ENCODE results near the gene BRME1.

The BRME1 gene

GRCh38 chr19:13908674-13909073, 2.8 kb upstream of the BRME1 start:
- no peaks in the 10 kb centered on the region; the same call in 1 of the 2 replicates for H3K4me1 ChIP-seq (ENCODE audit: control insufficient read depth, insufficient read depth, low read length)
- H3K27ac ChIP-seq (ENCODE audit: extremely low read depth, low read depth, low read length), result no peak overlapping the region
- POLR2A ChIA-PET, result interaction anchor here (0.7 kb wide), 1 partner anchor 975 kb away, joined by 3 read pairs; the partner anchor contains the start of gene FARSA
- H3K9me3 ChIP-seq (ENCODE audit: control insufficient read depth, insufficient read depth, low read depth, low read length), result no peaks in the 10 kb centered on the region
- no peak for TF ChIP-seq ZNF510 (tag by site-specific recombination; IDR thresholded peaks at IDR 0.05; ENCODE audit: insufficient replicate concordance)
- no peak for TF ChIP-seq PRDM10 (tag by site-specific recombination; IDR thresholded peaks at IDR 0.05)
- no peak for TF ChIP-seq KLF8 (tag by site-specific recombination; IDR thresholded peaks at IDR 0.05)
- TF ChIP-seq ZNF341 (tag by site-specific recombination; IDR thresholded peaks at IDR 0.05; ENCODE audit: low read depth), result no peak
- TF ChIP-seq ZNF366 (tag by site-specific recombination; conservative IDR thresholded peaks at IDR 0.05), result peak; percentile 91
- no peak for TF ChIP-seq ZNF433 (tag by site-specific recombination; IDR thresholded peaks at IDR 0.05; ENCODE audit: low read depth)
- TF ChIP-seq ZNF449 (tag by site-specific recombination; IDR thresholded peaks at IDR 0.05), result 0 out of 2 replicates have a peak, but pooled peaks have one; percentile 20
- TF ChIP-seq ZNF792 (tag by site-specific recombination; IDR thresholded peaks at IDR 0.05), result no peak
- no peak for TF ChIP-seq ZNF837 (tag by site-specific recombination; IDR thresholded peaks at IDR 0.05)
- no peak for TF ChIP-seq ZNF558 (tag by site-specific recombination; IDR thresholded peaks at IDR 0.05)
- TF ChIP-seq ZBTB48 (tag by site-specific recombination; IDR thresholded peaks at IDR 0.05), result no peak
- no peak for TF ChIP-seq PATZ1 (tag by site-specific recombination; IDR thresholded peaks at IDR 0.05)
- peaks cover 22 to 42% of the 10 kb centered on the region in 2 experiments; a peak in 2 of 3 replicates for H3K36me3 ChIP-seq (ENCODE audit: control insufficient read depth in 2 of 2, insufficient read depth in 1 of 2, low read length in 2 of 2)
- H3K4me3 ChIP-seq (ENCODE audit: low read depth, low read length), result no peak overlapping the region
- CTCF ChIA-PET, result interaction anchor here (0.5 kb wide), 1 partner anchor 517 kb away, joined by 3 read pairs; no protein-coding TSS in a partner anchor

GRCh38 chr19:13906910-13907309, 993 bp upstream of the BRME1 start:
- CTCF ChIA-PET, result interaction anchor here (0.6 to 2.3 kb wide), 4 partner anchors 24 to 174 kb away, joined by 3 to 7 read pairs (median 4); no protein-coding TSS in a partner anchor
- H3K27ac ChIP-seq (ENCODE audit: extremely low read depth, low read depth, low read length), result 0 out of 2 replicates have a peak overlapping the region, but pooled peaks have one; percentile 4

More at GRCh38 chr19:13906910-13907309, 993 bp upstream of the BRME1 start:
- Histone ChIP-seq H3K4me1 (ENCODE audit: control insufficient read depth, insufficient read depth, low read length) (no peaks in the 10 kb centered on the region; the same call in 1 of the 2 replicates), H3K4me3 (ENCODE audit: low read depth, low read length) (peak overlapping the region; percentile 88), H3K9me3 (ENCODE audit: control insufficient read depth, insufficient read depth, low read depth, low read length) (no peaks in the 10 kb centered on the region), H3K36me3 (ENCODE audit: control insufficient read depth in 2 of 2, insufficient read depth in 1 of 2, low read length in 2 of 2) (peaks cover 15 to 25% of the 10 kb centered on the region in 2 experiments; a peak in 2 of 3 replicates)
- POLR2A ChIA-PET, result interaction anchor here (1.2 to 1.4 kb wide), 2 partner anchors 132 to 166 kb away, joined by 3 to 4 read pairs; partner anchors contain the start of gene MISP3
- no peak for TF ChIP-seq ZNF555 (tag by site-specific recombination; conservative IDR thresholded peaks at IDR 0.05)
- TF ChIP-seq ZFP69B (tag by site-specific recombination; IDR thresholded peaks at IDR 0.05), result no peak
- TF ChIP-seq ZNF707 (tag by site-specific recombination; IDR thresholded peaks at IDR 0.05), result no peak
- TF ChIP-seq ZNF132 (tag by site-specific recombination; IDR thresholded peaks at IDR 0.05; ENCODE audit: borderline replicate concordance), result no peak
- TF ChIP-seq ZIC2 (tag by site-specific recombination; IDR thresholded peaks at IDR 0.05), result no peak

Data from HEK293 (cell line).